Measurements from ENCODE around the gene CIZ1.
A peak's percentile ranks its signal among the peaks of the same experiment; 100 is the strongest.

Gene CIZ1

DNA sequence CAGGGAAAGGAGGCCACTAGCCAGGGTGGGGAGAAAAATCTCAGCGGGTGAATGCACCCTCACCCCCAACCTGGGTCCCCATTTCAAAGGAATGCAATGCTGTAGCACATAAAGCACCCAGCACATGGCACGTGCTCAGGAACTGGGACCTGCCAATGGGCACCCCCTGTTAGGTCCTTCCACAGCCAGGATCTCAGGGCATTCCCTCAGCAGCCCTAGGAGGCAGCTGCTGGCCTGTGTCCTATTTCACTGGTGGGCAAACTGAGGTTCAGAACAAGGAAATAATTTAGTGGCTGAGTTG lies 20.6 kb upstream of the CIZ1 start:
- DNase-seq, result no peak

DNA sequence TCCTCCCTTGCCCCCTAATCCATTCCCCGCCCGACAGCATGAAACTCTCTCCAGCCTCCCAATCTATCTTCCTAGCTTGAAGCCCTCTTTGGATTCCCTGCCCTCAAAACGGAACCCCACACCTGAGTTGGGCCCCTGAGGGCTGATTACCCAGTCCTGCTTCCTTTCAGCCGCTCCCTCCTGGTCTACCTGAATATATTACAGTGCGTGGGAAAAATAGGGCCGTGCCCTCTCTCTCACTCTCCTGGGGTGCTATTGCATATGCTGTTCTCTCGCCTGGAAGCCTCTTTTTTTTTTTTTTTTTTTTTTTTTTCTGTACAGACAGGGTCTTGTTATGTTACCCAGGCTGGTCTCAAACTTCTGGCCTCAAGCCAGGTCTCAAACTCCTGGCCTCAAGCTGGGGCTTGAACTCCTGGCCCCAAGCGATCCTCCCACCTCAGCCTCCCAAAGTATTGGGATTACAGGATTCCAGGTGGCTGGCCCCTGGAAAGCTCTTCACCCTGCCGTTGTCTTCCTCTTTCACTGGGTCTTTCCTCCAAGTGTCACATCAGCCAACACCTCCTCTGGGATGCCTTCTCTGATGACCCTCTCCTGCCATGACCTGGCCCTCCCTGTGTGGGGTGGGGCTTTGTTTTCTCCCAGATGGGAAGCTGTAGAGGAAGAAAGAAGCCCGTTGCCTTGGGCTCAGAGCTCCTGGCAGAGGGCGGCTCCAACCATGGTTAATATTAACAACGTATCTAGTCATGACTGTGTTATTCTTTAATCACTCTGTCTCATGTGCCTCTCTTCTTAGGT lies 20.0 kb upstream of the CIZ1 start:
- no peak for DNase-seq

DNA sequence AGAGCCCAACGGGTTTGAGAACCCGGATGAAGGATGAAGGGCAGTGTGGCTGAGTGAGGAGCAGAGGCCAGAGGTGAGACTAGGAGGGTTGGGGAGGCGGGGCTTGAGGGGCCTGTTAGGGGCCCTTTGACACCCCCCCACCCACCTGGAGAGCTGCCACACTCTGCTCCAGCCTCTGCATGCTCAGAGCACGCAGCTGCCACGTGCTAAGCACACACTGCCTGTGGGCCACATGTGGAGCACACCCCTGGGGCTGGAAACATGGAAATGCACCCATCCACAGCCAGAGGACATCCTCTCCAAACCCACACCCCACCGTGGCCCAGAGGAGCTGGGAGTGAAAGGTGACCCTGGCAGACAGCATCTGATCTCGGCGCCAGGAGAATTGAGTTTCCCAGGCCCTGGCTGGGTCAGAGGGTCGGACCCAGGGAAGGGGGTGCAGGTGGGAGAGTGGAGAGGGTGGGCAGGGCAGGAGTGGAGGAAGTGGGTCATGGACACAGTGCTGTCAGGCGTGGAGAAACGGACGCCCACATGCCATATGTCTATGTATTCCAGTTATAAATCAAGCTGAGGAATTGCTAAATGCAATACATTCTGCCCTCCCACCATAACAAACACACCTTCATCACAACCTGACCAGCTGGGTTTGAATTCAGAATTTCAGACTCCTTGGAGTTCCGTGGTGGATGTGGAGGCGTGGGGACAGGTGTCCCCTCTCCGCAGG lies 17.7 kb upstream of the CIZ1 start:
- no peak for DNase-seq

DNA sequence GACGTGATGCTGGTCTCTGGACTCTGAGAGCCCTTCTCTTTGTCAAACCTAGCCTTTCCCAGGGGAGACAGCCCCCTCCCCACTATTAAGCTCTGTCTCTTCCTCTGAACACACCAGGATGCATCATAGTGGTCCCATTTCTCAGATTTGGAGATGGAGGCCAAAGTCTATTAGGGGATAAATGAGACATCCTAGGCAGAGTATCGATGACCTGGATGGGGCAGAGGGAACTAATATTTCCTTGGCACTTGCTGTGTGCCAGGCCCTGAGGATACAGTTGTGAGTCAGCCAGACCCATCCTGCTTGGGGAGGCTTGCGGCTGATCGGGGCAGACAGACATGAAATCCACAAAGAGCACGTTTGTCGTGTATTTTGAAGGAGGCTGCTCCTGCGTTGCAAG lies 17.0 kb upstream of the CIZ1 start:
- DNase-seq, result no peak

DNA sequence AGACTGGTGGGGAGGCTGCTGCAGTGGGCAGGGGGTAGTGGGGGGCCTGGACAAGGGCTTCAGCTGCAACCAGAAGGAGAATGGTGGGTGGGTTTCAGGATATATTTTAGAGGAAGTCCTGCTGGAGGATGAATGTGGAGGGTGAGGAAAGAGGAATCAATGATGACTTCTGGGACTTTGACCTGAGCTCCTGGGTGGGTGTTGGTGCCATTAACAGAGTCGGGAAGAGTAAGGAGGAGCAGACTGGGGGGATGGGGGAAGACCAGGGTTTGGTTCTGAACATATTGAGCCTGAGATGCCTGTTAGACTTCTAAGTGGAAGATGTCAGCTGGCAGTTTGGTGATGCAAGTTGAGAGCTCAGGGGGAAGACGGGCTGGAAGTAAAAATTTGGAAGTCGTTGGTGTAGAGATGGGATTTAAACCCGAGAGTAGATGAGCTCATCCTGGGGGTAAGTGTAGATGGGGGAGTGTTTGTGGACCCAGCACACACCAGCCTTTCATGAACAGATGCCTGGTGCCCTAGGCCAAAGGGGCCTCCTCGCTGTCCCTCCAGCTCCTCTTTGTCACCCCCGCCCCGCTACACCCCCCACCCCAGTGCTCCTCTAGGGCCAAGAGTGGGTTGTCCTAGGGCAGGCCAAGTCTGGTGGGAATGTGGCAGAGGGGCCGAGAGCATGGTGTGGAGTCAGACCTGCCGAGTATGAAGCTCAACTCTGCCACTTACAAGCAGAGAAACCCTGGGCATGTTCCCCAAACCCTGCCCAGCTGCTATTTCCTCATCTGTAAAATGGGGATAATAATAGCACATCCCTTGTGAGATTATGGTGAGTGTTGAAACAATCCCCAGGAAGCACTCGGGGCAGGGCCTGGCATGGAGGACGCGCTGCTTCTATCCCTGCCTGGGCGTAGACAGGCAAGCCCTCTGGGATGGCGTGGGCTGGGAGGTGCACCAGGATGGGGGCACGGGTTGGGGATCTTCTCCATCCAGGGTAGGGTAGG lies 15.8 kb upstream of the CIZ1 start:
- DNase-seq, result no peak

DNA sequence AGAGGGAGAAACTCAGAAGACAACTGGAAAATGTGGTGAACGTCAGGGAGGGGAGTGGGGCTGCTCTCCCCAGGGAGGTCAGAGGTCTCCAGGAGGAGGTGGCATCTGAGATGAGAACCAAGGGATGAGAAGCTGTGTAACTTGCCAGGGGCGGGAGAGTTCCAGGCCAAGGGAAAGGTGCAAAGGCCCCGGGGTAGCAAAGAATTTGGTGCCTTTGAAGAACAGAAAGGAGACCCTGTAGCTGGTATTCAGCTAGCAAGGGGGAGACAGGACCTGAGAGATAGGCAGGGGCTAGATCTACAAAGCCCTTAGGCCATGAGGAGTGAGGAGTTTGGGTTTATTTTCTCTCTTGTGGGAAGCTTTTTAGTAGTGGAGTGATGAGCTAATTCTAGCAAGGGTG lies 15.1 kb upstream of the CIZ1 start:
- DNase-seq, result no peak

DNA sequence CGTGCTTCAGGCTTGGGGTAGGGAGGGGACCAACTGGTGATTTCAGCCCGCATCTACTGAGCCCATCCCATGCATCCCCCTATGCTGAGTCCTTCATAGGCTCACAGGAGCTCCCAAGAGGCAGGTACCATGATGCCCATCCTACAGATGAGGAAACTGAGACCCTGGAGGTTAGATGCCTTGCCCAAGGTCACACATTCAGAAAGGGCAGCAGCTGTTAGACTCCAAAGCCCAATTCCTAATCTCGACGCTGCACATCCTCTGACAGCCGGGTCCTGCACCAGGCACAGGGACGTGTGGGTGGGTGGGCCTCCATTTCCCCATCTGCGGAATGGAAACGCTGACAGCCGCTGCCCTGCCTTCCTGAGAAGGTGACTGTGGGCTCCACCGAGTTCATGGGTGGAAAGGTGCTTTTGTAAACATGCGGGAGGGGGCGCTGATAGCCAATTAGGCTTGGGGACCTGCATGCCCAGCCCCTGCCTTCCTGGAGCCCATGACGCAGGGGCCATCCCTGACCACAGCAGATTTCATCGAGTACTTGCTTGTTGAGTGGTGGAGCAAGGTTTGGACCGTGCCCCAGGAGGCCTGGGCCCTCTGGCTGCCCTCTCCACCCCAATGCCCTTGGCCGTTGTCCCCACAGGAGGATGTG lies 14.0 kb upstream of the CIZ1 start:
- DNase-seq, result no peak

DNA sequence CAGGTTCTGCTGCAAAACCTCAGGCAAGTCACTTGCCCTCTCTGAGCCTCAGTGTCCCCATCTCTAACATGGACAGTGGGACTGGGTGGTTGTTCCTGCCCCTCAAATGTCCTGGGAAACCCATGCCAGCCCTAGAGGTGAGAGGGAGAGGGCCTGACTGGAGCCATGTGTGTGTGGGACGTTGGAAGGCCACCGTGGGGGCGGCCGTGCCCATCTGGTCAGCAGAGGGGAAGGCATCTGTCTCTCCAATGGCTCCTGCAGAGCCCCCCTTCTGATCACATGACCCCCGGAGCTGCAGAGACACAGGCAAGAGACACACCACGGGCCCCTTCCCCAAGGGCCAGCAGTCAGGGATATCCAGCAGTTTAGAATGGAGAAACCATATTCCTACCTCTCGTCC lies 13.5 kb upstream of the CIZ1 start:
- no peak for DNase-seq

DNA sequence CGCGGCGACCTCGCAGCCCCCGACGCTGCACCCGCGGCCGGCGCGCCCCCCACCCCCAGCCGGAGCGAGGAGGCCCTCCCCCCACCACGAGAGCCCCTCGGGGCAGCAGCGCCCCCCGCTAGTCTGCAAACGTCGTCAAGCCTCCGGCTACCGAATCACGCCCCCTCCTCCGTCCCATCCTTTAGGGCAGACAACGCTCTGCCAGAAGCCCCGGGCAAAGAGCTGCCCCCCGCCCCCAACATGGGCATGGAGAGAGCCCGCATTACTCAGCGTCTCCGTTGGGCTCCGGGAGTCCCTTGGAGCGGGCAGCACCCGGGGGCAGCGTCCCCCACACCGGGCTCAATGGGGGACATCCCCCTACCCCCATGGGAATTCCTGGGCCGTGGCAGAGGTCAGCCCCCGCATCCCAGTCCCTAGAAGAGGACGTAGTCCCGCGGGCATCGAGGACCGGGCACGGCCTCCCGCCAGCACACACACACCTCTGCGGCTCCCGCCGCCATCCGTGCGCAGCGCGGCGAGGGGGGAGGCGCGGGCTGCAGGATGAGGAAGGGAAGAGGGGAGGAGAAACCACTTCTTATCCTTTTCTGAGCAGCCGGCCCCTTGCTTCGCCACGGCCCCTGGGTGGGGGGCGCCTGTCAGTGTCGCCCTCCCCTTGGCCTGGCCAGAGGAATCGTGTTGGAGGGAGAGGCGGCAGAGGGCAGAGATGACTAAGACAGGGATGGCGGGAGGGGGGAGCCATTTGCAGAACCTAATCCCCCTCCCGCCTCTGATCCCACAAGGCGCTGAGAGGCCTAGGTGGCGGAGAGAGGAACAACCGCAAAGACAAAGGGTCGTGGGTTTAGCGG lies 12.6 kb upstream of the CIZ1 start:
- peak; percentile 78 for DNase-seq

DNA sequence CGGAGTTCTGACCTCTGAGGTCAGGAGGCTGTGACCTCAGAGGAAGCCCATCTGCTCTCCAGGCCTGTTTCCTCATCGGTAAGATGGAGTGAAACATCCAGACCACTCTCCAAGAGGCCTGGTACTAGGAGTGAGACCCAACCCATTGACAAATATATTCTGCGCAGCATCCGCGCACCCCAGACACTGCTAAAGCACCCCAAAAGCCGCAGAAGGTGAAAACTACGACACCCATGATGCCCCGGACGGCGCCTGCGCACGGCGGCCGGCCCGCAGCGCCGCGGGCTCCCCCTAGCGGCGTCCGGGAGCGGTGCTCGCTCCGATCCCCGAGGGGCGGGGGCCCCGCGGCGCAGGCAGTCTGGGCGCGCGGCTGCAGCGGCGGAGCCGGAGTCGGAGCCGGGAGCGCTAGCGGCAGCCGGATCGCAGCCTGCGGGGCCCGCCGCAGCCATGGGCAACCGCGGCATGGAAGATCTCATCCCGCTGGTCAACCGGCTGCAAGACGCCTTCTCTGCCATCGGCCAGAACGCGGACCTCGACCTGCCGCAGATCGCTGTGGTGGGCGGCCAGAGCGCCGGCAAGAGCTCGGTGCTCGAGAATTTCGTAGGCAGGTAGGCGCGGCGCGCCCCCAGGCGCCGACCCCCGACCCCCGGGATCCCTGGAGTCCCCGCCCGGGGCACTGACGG lies 11.8 kb upstream of the CIZ1 start, which contains the start of gene DNM1:
TSS of gene DNM1 (plus strand) at position 356 of the 683 bp plus-strand sequence. CDS start at position 448, 92 bp downstream.
- DNase-seq, result peak; percentile 87

DNA sequence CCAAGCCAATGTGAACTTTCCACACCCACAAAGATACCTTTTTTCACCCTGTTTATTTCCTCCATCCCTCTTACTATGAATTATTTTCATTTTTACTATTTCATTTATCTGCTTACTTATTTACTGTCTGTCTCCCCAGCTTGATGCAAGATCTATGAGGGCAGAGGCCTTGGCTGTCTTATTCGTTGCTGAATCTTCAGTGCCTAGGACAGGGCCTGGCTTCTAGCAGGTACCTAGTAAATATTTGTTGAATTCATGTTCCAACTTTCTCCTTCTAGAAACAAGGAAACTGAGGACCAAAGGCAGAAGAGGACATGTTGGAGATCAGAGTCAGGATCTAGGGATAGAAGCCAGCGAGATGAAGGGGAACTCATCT lies 11.3 kb upstream of the CIZ1 start:
- no peak for DNase-seq

DNA sequence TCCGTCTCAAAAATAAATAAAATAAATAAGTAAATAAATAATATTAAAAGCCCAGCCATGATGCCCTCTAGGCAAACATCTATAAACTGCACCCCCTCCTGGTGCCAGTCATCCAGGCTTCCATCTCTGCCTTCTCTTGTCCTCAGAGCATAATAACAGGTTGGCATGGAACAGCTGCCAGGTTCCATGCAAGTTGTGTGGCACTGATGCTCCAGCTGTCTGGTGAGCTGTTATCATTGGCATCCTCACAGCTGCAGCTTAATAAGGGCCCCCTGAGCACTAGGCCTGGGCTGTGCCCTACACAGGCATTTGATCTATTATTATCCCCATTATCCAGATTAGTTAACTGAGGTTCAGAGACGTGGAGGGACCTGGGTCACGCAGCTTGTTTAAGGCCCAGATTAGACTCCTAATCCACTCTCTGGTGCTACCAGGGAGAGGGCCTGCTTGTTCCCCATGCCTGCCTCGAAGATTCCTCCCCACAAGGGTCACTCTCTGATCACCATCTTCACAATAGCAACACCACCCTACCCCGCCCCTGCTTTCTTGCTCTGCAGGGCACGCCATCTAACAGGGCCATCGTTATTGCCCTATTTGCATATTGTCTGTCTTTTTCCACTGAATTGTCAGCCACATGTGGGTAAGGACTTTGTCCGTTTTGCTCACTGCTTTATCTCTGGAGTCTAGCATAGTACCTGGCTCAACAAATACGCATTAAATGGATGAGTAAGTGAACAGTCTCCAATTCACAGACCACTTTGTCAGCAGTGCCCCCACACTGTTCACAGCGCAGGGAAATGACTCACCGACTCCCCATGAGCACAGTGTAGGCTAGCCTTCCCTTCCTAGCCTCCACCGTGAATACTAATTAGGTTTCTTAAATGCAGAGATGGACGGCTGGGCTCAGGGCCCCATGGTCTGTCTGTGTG lies 10.3 kb upstream of the CIZ1 start:
- no peak for DNase-seq

DNA sequence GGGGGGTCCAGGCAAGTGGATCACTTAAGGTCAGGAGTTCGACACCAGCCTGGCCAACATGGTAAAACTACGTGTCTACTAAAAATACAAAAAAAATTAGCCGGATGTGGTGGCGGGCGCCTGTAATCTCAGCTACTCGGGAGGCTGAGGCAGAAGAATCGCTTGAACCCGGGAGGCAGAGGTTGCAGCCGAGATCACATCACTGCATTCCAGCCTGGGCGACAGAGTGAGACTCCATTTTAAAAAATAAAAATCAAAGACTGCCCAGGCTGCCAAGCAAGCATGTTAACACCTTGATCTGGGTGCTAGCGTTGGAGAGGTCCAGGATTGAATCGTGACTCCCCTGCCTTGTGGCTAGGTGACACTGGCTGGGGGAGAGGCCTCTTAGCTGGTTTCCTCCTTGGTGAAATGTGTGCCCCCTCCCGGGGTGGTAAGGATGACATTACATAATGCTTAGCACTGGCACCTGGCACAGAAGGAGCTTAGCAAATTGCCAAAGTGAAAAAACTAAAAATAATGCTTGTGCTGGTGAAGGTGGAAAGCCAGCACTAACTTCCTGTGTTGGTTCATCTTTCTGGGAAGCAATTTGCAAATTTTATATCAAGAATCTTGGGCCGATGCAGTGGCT lies 2.2 kb upstream of the CIZ1 start:
- no peak for DNase-seq

DNA sequence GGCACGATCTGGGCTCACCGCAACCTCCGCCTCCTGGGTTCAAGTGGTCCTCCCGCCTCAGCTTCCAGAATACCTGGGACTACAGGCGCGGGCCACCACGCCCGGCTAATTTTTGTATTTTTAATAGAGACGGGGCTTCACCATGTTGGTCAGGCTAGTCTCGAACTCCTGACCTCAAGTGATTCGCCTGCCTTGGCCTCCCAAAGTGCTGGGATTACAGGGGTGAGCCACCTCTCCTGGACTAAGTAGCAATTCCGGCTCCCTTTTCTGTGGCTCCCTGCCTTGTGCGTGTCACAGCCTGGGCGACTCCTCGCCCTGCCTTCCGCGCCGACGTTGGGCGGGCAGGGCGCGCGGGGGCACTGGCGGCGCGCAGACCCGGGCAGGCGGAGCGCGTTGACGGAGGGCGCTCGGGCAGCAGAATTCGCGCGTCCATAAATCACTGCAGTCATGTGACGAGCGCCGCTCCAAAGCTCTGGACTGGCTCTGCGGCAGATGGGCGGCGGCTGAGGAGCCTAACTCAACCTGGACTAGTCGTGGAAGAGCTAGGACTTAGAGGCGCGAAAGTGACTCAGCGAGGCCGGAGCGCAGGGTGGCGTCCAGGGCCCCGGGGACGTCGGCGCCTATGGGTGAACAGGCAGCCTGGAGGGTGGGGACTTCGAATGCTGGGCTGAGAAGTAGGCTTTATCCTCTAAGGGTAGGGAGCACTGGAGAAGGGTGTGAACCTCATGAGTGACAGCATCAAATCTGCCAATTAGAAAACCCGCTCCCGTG lies 1.4 kb upstream of the CIZ1 start:
- no peak for DNase-seq

DNA sequence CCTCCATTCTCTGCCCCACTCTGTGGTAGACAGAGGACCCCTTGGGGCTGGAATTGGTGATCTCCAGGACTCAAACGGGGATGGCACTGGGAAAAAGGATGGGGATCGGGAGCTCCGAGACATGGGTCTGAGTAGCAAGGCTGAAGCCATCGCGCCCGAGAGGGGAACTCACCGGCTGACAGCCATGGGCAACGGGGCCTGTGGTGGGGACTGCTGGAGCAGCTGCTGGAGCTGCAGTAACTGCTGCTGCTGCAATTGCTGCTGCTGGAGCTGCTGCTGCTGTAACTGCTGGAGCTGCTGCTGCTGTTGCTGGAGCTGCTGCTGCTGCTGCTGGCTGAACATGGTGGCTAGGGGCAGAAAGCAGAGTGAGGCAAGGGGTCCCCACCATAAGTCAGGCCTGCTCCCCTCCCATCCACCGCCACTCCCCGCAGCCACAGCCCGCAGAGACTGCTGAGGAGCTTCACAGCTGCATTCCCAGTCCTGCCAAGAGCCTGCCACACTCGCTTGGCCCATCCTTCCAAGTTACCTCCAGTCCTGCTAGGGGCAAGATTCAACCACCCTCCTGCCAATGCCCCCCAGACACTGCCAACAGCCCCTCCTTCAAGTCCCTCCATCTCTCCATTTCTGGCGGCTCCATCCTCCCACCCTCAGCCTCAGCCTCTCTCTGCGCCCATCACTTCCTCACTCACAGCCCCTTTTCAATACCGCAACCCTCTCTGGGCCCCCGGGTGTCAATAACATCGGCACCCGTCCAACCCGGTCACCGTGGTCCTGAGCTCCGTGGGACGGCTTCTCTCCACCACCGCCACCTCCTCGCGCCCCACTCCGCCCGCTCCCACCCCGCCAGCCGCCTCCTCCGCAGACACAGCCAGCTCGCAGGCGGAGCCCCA lies 611 bp downstream of the CIZ1 start:
- DNase-seq, result peak; percentile 54

DNA sequence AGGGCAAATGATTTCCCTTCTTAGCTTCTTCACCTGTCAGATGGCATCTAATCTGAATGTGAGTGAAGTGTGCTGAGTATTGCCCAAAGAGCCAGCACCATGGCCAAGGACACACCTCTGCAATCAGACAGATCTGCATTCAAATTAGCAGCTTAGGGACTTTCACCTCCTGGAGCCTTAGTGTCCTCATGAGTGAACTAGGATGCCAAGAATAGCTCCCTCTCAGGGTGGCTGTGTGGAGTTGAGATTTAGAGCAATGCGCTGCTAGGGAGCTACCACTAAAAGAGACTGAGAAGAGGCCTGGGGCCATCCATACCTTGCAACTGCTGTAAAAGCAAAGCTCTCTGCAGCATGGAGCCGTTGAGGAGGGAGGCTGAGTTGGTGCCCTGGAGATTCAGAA lies 1.4 kb downstream of the CIZ1 start:
- DNase-seq, result no peak

DNA sequence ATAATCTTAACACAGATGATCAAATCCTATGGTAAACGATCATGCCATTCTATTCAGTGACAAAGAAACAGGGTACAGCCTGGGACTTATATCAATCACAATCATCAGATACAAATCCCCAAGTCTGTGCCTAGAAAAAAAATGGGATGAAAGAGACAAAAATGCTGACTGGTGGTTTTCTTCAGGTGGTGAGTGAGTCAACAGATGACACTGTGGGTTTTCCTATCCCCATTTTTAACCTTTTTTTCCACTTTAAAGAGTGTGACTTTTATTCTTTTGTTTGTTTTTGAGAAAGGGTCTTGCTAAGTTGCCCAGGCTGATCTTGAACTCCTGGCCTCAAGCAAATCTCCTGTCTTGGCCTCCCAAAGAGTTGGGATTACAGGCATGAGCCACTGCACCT lies 3.2 kb downstream of the CIZ1 start:
- no peak for DNase-seq

DNA sequence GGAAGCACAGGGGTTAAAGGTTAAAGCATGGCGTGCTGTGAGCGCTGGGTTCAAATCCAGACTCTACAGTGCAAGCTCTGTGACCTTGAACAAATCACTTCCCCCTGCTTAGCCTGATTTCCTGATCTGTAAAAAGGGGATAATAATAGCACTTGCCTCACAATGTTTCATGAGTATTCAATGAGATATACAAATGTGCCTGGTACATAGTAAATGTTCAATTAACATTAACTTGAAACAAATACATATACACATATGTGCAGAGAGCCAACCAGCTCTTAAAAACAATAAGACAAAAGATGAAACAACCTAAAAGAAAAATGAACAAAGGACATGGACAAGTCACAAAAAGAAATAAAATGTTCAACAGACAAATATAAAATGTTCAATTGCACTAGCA lies 4.0 kb downstream of the CIZ1 start:
- DNase-seq, result no peak

All from DMS53 (cell line).